HG03196 (cell line): ENCODE data around the gene TAF1D.

Experiments
- ATAC-seq: cut with Tn5 transposase; IDR thresholded peaks from one replicate; pipeline ENCODE4 v1.9.1; 2021; ENCODE audit not compliant: unreplicated experiment

Gene TAF1D

GRCh38 chr11:93727985-93728791 lies 13.1 kb downstream of the TAF1D start:
- no peak for ATAC-seq

GRCh38 chr11:93724089-93724488 lies 17.2 kb downstream of the TAF1D start:
- no peak for ATAC-seq

GRCh38 chr11:93720522-93720921 lies 20.8 kb downstream of the TAF1D start:
- no peak for ATAC-seq

- ATAC-seq, result no peak
Measured at GRCh38 chr11:93719310-93719709, 22.0 kb downstream of the TAF1D start.

- peak; percentile 76 for ATAC-seq
Measured at GRCh38 chr11:93718057-93718563, 23.2 kb downstream of the TAF1D start.

GRCh38 chr11:93717501-93717900 lies 23.8 kb downstream of the TAF1D start:
- ATAC-seq, result no peak

- ATAC-seq, result no peak
Measured at GRCh38 chr11:93715797-93716396, 25.4 kb downstream of the TAF1D start.

- no peak for ATAC-seq
Measured at GRCh38 chr11:93712678-93713077, 28.6 kb downstream of the TAF1D start.

GRCh38 chr11:93710239-93710638 lies 31.1 kb downstream of the TAF1D start:
- ATAC-seq, result no peak

- no peak for ATAC-seq
Measured at GRCh38 chr11:93704237-93704636, 37.1 kb downstream of the TAF1D start.

- ATAC-seq, result no peak
Measured at GRCh38 chr11:93700830-93701229, 40.5 kb downstream of the TAF1D start.

- ATAC-seq, result no peak
Measured at GRCh38 chr11:93697611-93698010, 43.7 kb downstream of the TAF1D start.

GRCh38 chr11:93694557-93694956 lies 46.7 kb downstream of the TAF1D start:
- no peak for ATAC-seq

GRCh38 chr11:93694109-93694508 lies 47.2 kb downstream of the TAF1D start:
- ATAC-seq, result no peak

GRCh38 chr11:93689240-93689639 lies 52.1 kb downstream of the TAF1D start:
- no peak for ATAC-seq

- ATAC-seq, result no peak
Measured at GRCh38 chr11:93686812-93687211, 54.5 kb downstream of the TAF1D start.

GRCh38 chr11:93686226-93686625 lies 55.1 kb downstream of the TAF1D start:
- ATAC-seq, result no peak
